Measurements from ENCODE around the gene FTCD. TPM values are rescaled to one million over a fixed set of nuclear protein-coding genes. Genes with fewer than 3 reads are reported as not detected.

The FTCD gene
- total RNA-seq, 2 experiments from 2014 or later = 0.06 to 1.1 TPM

- H3K9me2 ChIP-seq (ENCODE audit: insufficient read depth, low read length) = no peaks in the 10 kb centered on the region
- peaks cover 7% of the 10 kb centered on the region for H3K9me3 ChIP-seq (ENCODE audit: low read length)
- DNase-seq (ENCODE audit: low spot score) = no peak
- H3K4me1 ChIP-seq (ENCODE audit: insufficient read depth, low read length, poor library complexity, severe bottlenecking) = no peaks in the 10 kb centered on the region
- no peak overlapping the region for H3K4me2 ChIP-seq (ENCODE audit: low read length)
- no peaks in the 10 kb centered on the region for H4K20me1 ChIP-seq (ENCODE audit: insufficient read depth, low read length)
- H3K4me3 ChIP-seq (ENCODE audit: low read depth, low read length, poor library complexity, severe bottlenecking) = no peak overlapping the region
- no TSS peak for BruUV-seq (replicated peaks)
- H2AFZ ChIP-seq (ENCODE audit: low read length) = no peak overlapping the region
- intact Hi-C loops (cut with micrococcal nuclease; ENCODE audit: unreplicated experiment) = no loop called here
- CTCF ChIA-PET (ENCODE audit: unreplicated experiment) = no interaction called here
- H3K79me2 ChIP-seq (ENCODE audit: insufficient read depth, low read depth, low read length) = no peaks in the 10 kb centered on the region
- no peaks in the 10 kb centered on the region for H3K36me3 ChIP-seq (ENCODE audit: insufficient read depth, low read length)
- TF ChIP-seq CTCF (conservative IDR thresholded peaks at IDR 0.05; ENCODE audit: low read length) = no peak
- no peak for TF ChIP-seq EZH2phosphoT487 (IDR thresholded peaks at IDR 0.05; ENCODE audit: borderline replicate concordance, low read depth, low read length)
- no peak overlapping the region for H3K27ac ChIP-seq (ENCODE audit: low read depth, low read length, poor library complexity, severe bottlenecking)
- POLR2A ChIA-PET = no interaction called here
Measured at GRCh38 chr21:46104104-46104503, 51.3 kb downstream of the FTCD start.

DNA sequence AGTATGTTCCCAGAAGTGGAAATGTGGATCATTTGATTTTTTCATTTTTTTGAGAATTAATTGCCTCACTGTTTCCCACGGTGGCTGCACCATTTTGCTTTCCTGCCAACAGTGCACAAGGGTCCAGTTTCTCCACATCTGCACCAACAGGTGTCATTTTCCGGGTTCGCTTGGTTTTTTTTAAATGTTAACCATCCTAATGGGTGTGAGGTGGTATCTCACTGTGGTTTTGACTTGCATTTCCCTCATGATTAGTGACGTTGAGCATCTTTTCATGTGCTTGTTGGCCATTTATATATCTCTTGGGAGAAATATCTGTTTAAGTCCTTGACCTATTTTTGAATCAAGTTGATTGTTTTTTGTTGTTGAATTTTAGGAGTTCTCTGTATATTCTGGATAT is 54.5 kb downstream of the FTCD start:
- no peaks in the 10 kb centered on the region for H4K20me1 ChIP-seq (ENCODE audit: insufficient read depth, low read length)
- H3K36me3 ChIP-seq (ENCODE audit: insufficient read depth, low read length) = no peaks in the 10 kb centered on the region
- DNase-seq (ENCODE audit: low spot score) = no peak
- no peak overlapping the region for H3K4me2 ChIP-seq (ENCODE audit: low read length)
- CTCF ChIA-PET (ENCODE audit: unreplicated experiment) = no interaction called here
- H3K27ac ChIP-seq (ENCODE audit: low read depth, low read length, poor library complexity, severe bottlenecking) = no peak overlapping the region
- no peaks in the 10 kb centered on the region for H3K9me3 ChIP-seq (ENCODE audit: low read length)
- H3K4me3 ChIP-seq (ENCODE audit: low read depth, low read length, poor library complexity, severe bottlenecking) = no peak overlapping the region
- BruUV-seq (replicated peaks) = no TSS peak
- H3K4me1 ChIP-seq (ENCODE audit: insufficient read depth, low read length, poor library complexity, severe bottlenecking) = no peaks in the 10 kb centered on the region
- no peaks in the 10 kb centered on the region for H3K9me2 ChIP-seq (ENCODE audit: insufficient read depth, low read length)
- POLR2A ChIA-PET = no interaction called here
- TF ChIP-seq CTCF (conservative IDR thresholded peaks at IDR 0.05; ENCODE audit: low read length) = no peak
- no peak for TF ChIP-seq EZH2phosphoT487 (IDR thresholded peaks at IDR 0.05; ENCODE audit: borderline replicate concordance, low read depth, low read length)
- H2AFZ ChIP-seq (ENCODE audit: low read length) = no peak overlapping the region
- H3K79me2 ChIP-seq (ENCODE audit: insufficient read depth, low read depth, low read length) = no peaks in the 10 kb centered on the region
- intact Hi-C loops (cut with micrococcal nuclease; ENCODE audit: unreplicated experiment) = no loop called here

DNA sequence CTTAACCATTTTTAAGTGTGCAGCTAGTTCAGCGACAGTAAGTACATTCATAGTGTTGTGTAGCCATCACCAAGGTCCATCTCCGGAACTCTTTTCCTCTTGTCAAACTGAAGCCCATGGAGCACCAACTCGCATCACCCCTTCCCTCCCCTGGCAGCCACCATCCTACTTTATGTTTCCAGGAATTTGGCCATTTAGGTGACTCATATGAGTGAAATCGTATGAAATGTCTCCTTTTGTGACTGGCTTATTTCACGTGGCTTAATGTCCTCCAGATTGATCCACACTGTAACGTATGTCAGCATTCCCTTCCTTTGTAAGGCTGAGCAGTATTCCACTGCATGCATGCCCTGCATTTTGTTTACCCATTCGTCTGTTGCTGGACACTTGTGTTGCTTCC is 55.0 kb downstream of the FTCD start:
- POLR2A ChIA-PET = no interaction called here
- Histone ChIP-seq H3K4me2 (ENCODE audit: low read length) (no peak overlapping the region), H3K9me2 (ENCODE audit: insufficient read depth, low read length) (no peaks in the 10 kb centered on the region), H3K4me1 (ENCODE audit: insufficient read depth, low read length, poor library complexity, severe bottlenecking) (no peaks in the 10 kb centered on the region), H3K27ac (ENCODE audit: low read depth, low read length, poor library complexity, severe bottlenecking) (no peak overlapping the region), H3K36me3 (ENCODE audit: insufficient read depth, low read length) (no peaks in the 10 kb centered on the region), H4K20me1 (ENCODE audit: insufficient read depth, low read length) (no peaks in the 10 kb centered on the region), H3K79me2 (ENCODE audit: insufficient read depth, low read depth, low read length) (no peaks in the 10 kb centered on the region), H2AFZ (ENCODE audit: low read length) (no peak overlapping the region), H3K4me3 (ENCODE audit: low read depth, low read length, poor library complexity, severe bottlenecking) (no peak overlapping the region), H3K9me3 (ENCODE audit: low read length) (no peaks in the 10 kb centered on the region)
- CTCF ChIA-PET (ENCODE audit: unreplicated experiment) = no interaction called here
- DNase-seq (ENCODE audit: low spot score) = no peak
- intact Hi-C loops (cut with micrococcal nuclease; ENCODE audit: unreplicated experiment) = no loop called here
- TF ChIP-seq CTCF (conservative IDR thresholded peaks at IDR 0.05; ENCODE audit: low read length) (no peak), EZH2phosphoT487 (IDR thresholded peaks at IDR 0.05; ENCODE audit: borderline replicate concordance, low read depth, low read length) (no peak)
- BruUV-seq (replicated peaks) = no TSS peak
